COLO668 (cell line): ENCODE measurements around the gene CDK4.
"Not testable (repeated sequence)": the region's sequence is repeated elsewhere in the genome, so short reads cannot be mapped to it uniquely, and the experiment has no call there.

Source experiments
- DNase-seq: peaks from one replicate; lab custom pipeline; 2025; ENCODE audit not compliant: unreplicated experiment; lab: John Stamatoyannopoulos, UW

The CDK4 gene

GRCh38 chr12:57715036-57715748 is 36.9 kb downstream of the CDK4 start:
- not testable (repeated sequence) for DNase-seq

- no peak for DNase-seq
Measured at GRCh38 chr12:57713209-57713608, 38.9 kb downstream of the CDK4 start.

GRCh38 chr12:57712701-57713100 is 39.4 kb downstream of the CDK4 start:
- no peak for DNase-seq

- DNase-seq, result no peak
Measured at GRCh38 chr12:57708296-57708695, 43.8 kb downstream of the CDK4 start.

GRCh38 chr12:57707250-57707649 is 44.9 kb downstream of the CDK4 start:
- DNase-seq, result no peak

GRCh38 chr12:57700317-57700716 is 51.8 kb downstream of the CDK4 start:
- no peak for DNase-seq

GRCh38 chr12:57698414-57698813 is 53.7 kb downstream of the CDK4 start:
- DNase-seq, result no peak
